H1 (cell line): ENCODE results near the gene WNT3A. TPM values are rescaled to one million over a fixed set of nuclear protein-coding genes. Genes with fewer than 3 reads are reported as not detected.

ENCODE experiments used
- CTCF ChIA-PET: fragments of 300-600 bp; sonication (Branson Sonifier 250); formaldehyde crosslinking; loops from one replicate; lab custom pipeline; 2021; ENCODE audit not compliant: partially characterized antibody; lab: Charles Lee
- POLR2A ChIA-PET: fragments of 300-600 bp; sonication (Branson Sonifier 250); formaldehyde crosslinking; loops from one replicate; lab custom pipeline; 2021; ENCODE audit warnings: inconsistent platforms; ENCODE audit not compliant: partially characterized antibody; lab: Charles Lee
- DNase-seq, 2 experiments: peaks; one replicate each; pipeline versions ENCODE4 v3.0.0 to v3.0.0-alpha.2; 2010 to 2022; ENCODE audit warnings: low spot score in 2 of 2, low read depth in 1 of 2, mixed read lengths in 1 of 2
- FAIRE-seq: peaks from 2 replicates; lab custom pipeline; 2011; peaks lifted over from hg19 to GRCh38; lab: Jason Lieb, UNC
- H2AFZ ChIP-seq: 2 replicates; pipeline ENCODE4 v1.8.1; 2012; ENCODE audit warnings: low read length, inconsistent platforms
- H2AK5ac ChIP-seq: 2 replicates; pipeline ENCODE4 v1.6.1; 2013; ENCODE audit warnings: low read depth, low read length
- H2BK120ac ChIP-seq: replicated peaks from 2 replicates; pipeline ENCODE3; 2013; ENCODE audit warnings: low read depth, low read length, inconsistent platforms
- H2BK12ac ChIP-seq: 2 replicates; pipeline ENCODE4 v1.6.1; 2013; ENCODE audit warnings: low read depth, low read length
- H2BK15ac ChIP-seq: 2 replicates; pipeline ENCODE4 v1.6.1; 2013; ENCODE audit warnings: low read length
- H2BK20ac ChIP-seq: 2 replicates; pipeline ENCODE4 v1.6.1; 2013; ENCODE audit warnings: low read length
- H2BK5ac ChIP-seq: 2 replicates; pipeline ENCODE4 v1.6.1; 2013; ENCODE audit warnings: low read depth, low read length
- H3K14ac ChIP-seq: 2 replicates; pipeline ENCODE4 v1.6.1; 2013; ENCODE audit warnings: inconsistent platforms; ENCODE audit not compliant: insufficient read length
- H3K18ac ChIP-seq: 2 replicates; pipeline ENCODE4 v1.6.1; 2013; ENCODE audit warnings: low read length; ENCODE audit errors: extremely low read depth
- H3K23ac ChIP-seq: 2 replicates; pipeline ENCODE4 v1.6.1; 2013; ENCODE audit warnings: inconsistent platforms; ENCODE audit not compliant: insufficient read length
- H3K23me2 ChIP-seq: 2 replicates; pipeline ENCODE4 v1.6.1; 2013; ENCODE audit warnings: low read depth, low read length
- H3K27ac ChIP-seq: 2 replicates; pipeline ENCODE4 v1.6.1; 2011; ENCODE audit warnings: low read depth, low read length, inconsistent platforms
- H3K27me3 ChIP-seq, 4 experiments: replicated peaks in 1 of 4; 1 replicate in 1 of 4; 2 replicates in 3 of 4; pipeline versions ENCODE4 v1.6.1 to v1.8.1; 2011 to 2013; ENCODE audit warnings: low read length in 3 of 4, mild to moderate bottlenecking in 3 of 4, inconsistent platforms in 2 of 4, mixed read lengths in 2 of 4, moderate library complexity in 1 of 4; ENCODE audit not compliant: control insufficient read depth in 3 of 4, insufficient read depth in 3 of 4; ENCODE audit errors: extremely low read depth in 1 of 4
- H3K36me3 ChIP-seq, 4 experiments: 2 replicates each; pipeline versions ENCODE4 v1.6.1 to v1.8.1; 2011 to 2013; ENCODE audit warnings: mild to moderate bottlenecking in 4 of 4, low read length in 3 of 4, moderate library complexity in 2 of 4, control low read depth in 1 of 4, inconsistent platforms in 1 of 4; ENCODE audit not compliant: insufficient read depth in 4 of 4, control insufficient read depth in 2 of 4
- H3K4ac ChIP-seq: replicated peaks from 2 replicates; pipeline ENCODE3; 2013; ENCODE audit warnings: low read length, low read depth, mixed read lengths, inconsistent platforms; ENCODE audit not compliant: insufficient read length
- H3K4me1 ChIP-seq, 4 experiments: replicated peaks in 1 of 4; 1 replicate in 1 of 4; 2 replicates in 3 of 4; pipeline versions ENCODE4 v1.6.1 to v1.8.1; 2011 to 2013; ENCODE audit warnings: low read length in 3 of 4, inconsistent platforms in 2 of 4, mixed read lengths in 1 of 4; ENCODE audit not compliant: insufficient read depth in 4 of 4, control insufficient read depth in 3 of 4
- H3K4me2 ChIP-seq, 2 experiments: 2 replicates each; pipeline versions ENCODE4 v1.6.1 to v1.8.1; 2011 to 2013; ENCODE audit warnings: low read depth in 2 of 2, low read length in 2 of 2, control low read depth in 1 of 2, inconsistent platforms in 1 of 2, mild to moderate bottlenecking in 1 of 2; ENCODE audit not compliant: insufficient read depth in 1 of 2
- H3K4me3 ChIP-seq, 4 experiments: fragments of 200-600, 300-600 bp in 1 of 4; sonication (generic), shearing (Covaris generic), sonication (Bioruptor Twin) in 1 of 4; 2 replicates each; pipeline versions ENCODE4 v1.5.1 to v1.8.1; 2011 to 2016; ENCODE audit warnings: low read length in 4 of 4, low read depth in 3 of 4, control low read depth in 2 of 4, inconsistent platforms in 2 of 4, mild to moderate bottlenecking in 2 of 4, mixed read lengths in 1 of 4, moderate library complexity in 1 of 4; ENCODE audit not compliant: insufficient read depth in 2 of 4; ENCODE audit errors: extremely low read depth in 1 of 4
- H3K56ac ChIP-seq: replicated peaks from 2 replicates; pipeline ENCODE3; 2013; ENCODE audit warnings: low read depth, mild to moderate bottlenecking, mixed read lengths, low read length, inconsistent platforms; ENCODE audit not compliant: insufficient read length
- H3K79me1 ChIP-seq: 2 replicates; pipeline ENCODE4 v1.6.1; 2013; ENCODE audit warnings: low read depth, low read length, control low read depth
- H3K79me2 ChIP-seq, 2 experiments: 2 replicates each; pipeline versions ENCODE4 v1.6.1 to v1.8.1; 2012 to 2013; ENCODE audit warnings: low read length in 2 of 2, mild to moderate bottlenecking in 2 of 2, inconsistent platforms in 1 of 2; ENCODE audit not compliant: insufficient read depth in 2 of 2, control insufficient read depth in 1 of 2
- H3K9ac ChIP-seq, 4 experiments: replicated peaks in 1 of 4; 1 replicate in 1 of 4; 2 replicates in 3 of 4; pipeline versions ENCODE4 v1.6.1 to v1.8.1; 2011 to 2013; ENCODE audit warnings: low read depth in 3 of 4, low read length in 3 of 4, control low read depth in 2 of 4, mild to moderate bottlenecking in 2 of 4, moderate library complexity in 2 of 4, inconsistent platforms in 1 of 4; ENCODE audit errors: extremely low read depth in 1 of 4
- H3K9me3 ChIP-seq, 2 experiments: 2 replicates each; pipeline versions ENCODE4 v1.6.1 to v1.8.1; 2012 to 2013; ENCODE audit warnings: mild to moderate bottlenecking in 2 of 2, moderate library complexity in 2 of 2, control low read depth in 1 of 2, inconsistent platforms in 1 of 2, low read depth in 1 of 2, low read length in 1 of 2, mixed read lengths in 1 of 2; ENCODE audit not compliant: insufficient read depth in 2 of 2
- H4K20me1 ChIP-seq, 2 experiments: replicated peaks in 1 of 2; 2 replicates each; pipeline versions ENCODE3 to v1.8.1; 2011 to 2013; ENCODE audit warnings: inconsistent platforms in 2 of 2, low read length in 2 of 2, mild to moderate bottlenecking in 1 of 2; ENCODE audit not compliant: insufficient read depth in 2 of 2, control insufficient read depth in 1 of 2
- H4K5ac ChIP-seq: 2 replicates; pipeline ENCODE4 v1.6.1; 2013; ENCODE audit warnings: low read length, low read depth, mixed read lengths, inconsistent platforms; ENCODE audit not compliant: insufficient read length
- H4K8ac ChIP-seq: 2 replicates; pipeline ENCODE4 v1.8.0; 2013; ENCODE audit warnings: mild to moderate bottlenecking, moderate library complexity, low read length, inconsistent platforms; ENCODE audit not compliant: insufficient read depth; ENCODE audit errors: extremely low read depth
- H4K91ac ChIP-seq: replicated peaks from 2 replicates; pipeline ENCODE3; 2013; ENCODE audit warnings: low read length, mixed read lengths, inconsistent platforms; ENCODE audit not compliant: insufficient read length
- KDM4A ChIP-seq: IDR thresholded peaks from one replicate; pipeline ENCODE4 v1.7.1; 2012; ENCODE audit warnings: low read depth, mild to moderate bottlenecking, moderate library complexity, low read length, inconsistent platforms; ENCODE audit not compliant: severe bottlenecking
- POLR2A ChIP-seq, 2 experiments: IDR thresholded peaks; 1 replicate in 1 of 2; 2 replicates in 1 of 2; pipeline ENCODE4 v1.6.1; 2011; ENCODE audit warnings: low read depth in 2 of 2, low read length in 2 of 2, mild to moderate bottlenecking in 2 of 2; ENCODE audit errors: control extremely low read depth in 1 of 2
- SP2 ChIP-seq: IDR thresholded peaks from 2 replicates; pipeline ENCODE4 v1.6.1; 2012; ENCODE audit warnings: mild to moderate bottlenecking, low read length, inconsistent platforms
- WGBS, 2 experiments: shearing (Covaris generic) in 1 of 2; methylation state at CpG; one replicate each; pipeline versions ENCODE4 v1.1.6 to v1.1.7; 2013 to 2015; ENCODE audit warnings: low lambda C conversion rate in 2 of 2, mixed read lengths in 2 of 2, inconsistent platforms in 1 of 2, low coverage in 1 of 2, missing lambda C conversion rate in 1 of 2; ENCODE audit not compliant: insufficient replicate concordance in 2 of 2, insufficient coverage in 1 of 2, insufficient read length in 1 of 2; ENCODE audit errors: extremely low coverage in 1 of 2, missing lambda C conversion rate in 1 of 2; 5-methylcytosine and 5-hydroxymethylcytosine counted together
- polyA plus RNA-seq, 7 experiments: library from polyadenylated mRNA; depleted of rRNA in 3 of 7; stranded (reverse) in 5 of 7; unstranded in 2 of 7; fragments of >200 nt in 5 of 7; fragments of 200-250 nt in 2 of 7; gene quantifications; 1 replicate in 5 of 7; 2 replicates in 1 of 7; 4 replicates in 1 of 7; pipeline versions ENCODE4 v1.2.1 to v1.2.3, GENCODE V29; 2011 to 2013; ENCODE audit warnings: missing spikeins in 2 of 7, mixed read lengths in 2 of 7
- total RNA-seq: library from RNA; stranded (reverse); fragmentation: NEBNext Ultra II Directional; extraction: Animal tissue kit (Norgen Biotek cat#: 25700); gene quantifications from 2 replicates; pipeline ENCODE4 v1.2.1, GENCODE V29; 2021

WNT3A gene
- total and polyA plus RNA-seq, 2 of the 8 experiments (the other 6 are each of a cell fraction or from before 2014, with no cell fraction given) = 0.08 to 0.19 TPM

DNA sequence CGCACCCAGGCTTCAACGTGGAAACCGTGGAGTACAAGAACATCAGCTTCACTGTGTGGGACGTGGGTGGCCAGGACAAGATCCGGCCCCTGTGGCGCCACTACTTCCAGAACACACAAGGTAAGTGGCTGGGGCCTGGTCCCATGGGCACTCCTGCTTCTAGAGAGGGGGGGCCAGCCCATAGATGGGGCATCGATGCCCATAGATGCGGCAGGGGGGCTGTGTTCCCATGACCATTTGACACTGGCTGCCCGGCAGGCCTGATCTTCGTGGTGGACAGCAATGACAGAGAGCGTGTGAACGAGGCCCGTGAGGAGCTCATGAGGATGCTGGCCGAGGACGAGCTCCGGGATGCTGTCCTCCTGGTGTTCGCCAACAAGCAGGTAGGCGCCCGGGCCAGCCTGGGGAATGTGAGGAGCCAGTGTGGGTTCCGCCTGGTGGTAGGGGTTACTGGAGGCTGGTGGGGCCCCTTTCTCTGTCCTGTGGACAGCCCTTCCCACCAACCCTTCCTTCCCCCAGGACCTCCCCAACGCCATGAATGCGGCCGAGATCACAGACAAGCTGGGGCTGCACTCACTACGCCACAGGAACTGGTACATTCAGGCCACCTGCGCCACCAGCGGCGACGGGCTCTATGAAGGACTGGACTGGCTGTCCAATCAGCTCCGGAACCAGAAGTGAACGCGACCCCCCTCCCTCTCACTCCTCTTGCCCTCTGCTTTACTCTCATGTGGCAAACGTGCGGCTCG lies 90.7 kb downstream of the WNT3A start:
- H3K4me3 ChIP-seq = no peak overlapping the region
- no peak overlapping the region for H2BK120ac ChIP-seq
- peaks cover 28 to 57% of the 10 kb centered on the region in 2 experiments for H4K20me1 ChIP-seq
- H3K4ac ChIP-seq = no peak overlapping the region
- no peaks in the 10 kb centered on the region for H3K27me3 ChIP-seq
- peaks cover 3 to 5% of the 10 kb centered on the region in 2 experiments; a peak in 3 of 4 replicates for H3K9me3 ChIP-seq
- H3K27ac ChIP-seq = no peak overlapping the region
- H3K23me2 ChIP-seq = peaks cover 6% of the 10 kb centered on the region; the same call in 1 of the 2 replicates
- peaks cover 36% of the 10 kb centered on the region for H3K79me1 ChIP-seq
- H2AFZ ChIP-seq = no peak overlapping the region
- POLR2A ChIA-PET = interaction anchor here (0.6 to 5.6 kb wide), 7 partner anchors 8 to 1136 kb away, joined by 3 to 53 read pairs (median 4); partner anchors contain the start of genes ARF1 and GJC2
- H3K4me2 ChIP-seq = no peak overlapping the region
- no peak overlapping the region for H2BK15ac ChIP-seq
- WGBS, 2 experiments = 88% methylated on average over 29 of the region's 34 CpGs; no CpG with 5 or more reads in 1 of the 2 experiments
- FAIRE-seq (no peak), DNase-seq (peak in 1 of 2 experiments; percentile 39)
- no peak for TF ChIP-seq SP2
- no peak for TF ChIP-seq KDM4A
- peak in 1 of 2 experiments; percentile 29; a peak in 1 of 3 replicates for TF ChIP-seq POLR2A (IDR thresholded peaks at IDR 0.05; ENCODE audit: control extremely low read depth in 1 of 2, low read depth in 2 of 2, low read length in 2 of 2)
- no peak overlapping the region for H2BK12ac ChIP-seq
- 0 out of 7 replicates have a peak, but pooled peaks cover 0 to 2% (median 0%) of the 10 kb centered on the region in 4 experiments for H3K4me1 ChIP-seq
- H3K14ac ChIP-seq = no peak overlapping the region
- H2BK20ac ChIP-seq = no peak overlapping the region
- no peak overlapping the region for H3K18ac ChIP-seq
- H2BK5ac ChIP-seq = no peak overlapping the region
- no peak overlapping the region for H4K5ac ChIP-seq
- H3K56ac ChIP-seq = no peak overlapping the region
- no peak overlapping the region for H3K9ac ChIP-seq
- CTCF ChIA-PET = interaction anchor here (0.6 to 2.8 kb wide), 7 partner anchors 13 to 1218 kb away, joined by 3 to 8 read pairs (median 4); no protein-coding TSS in a partner anchor
- H4K8ac ChIP-seq = no peak overlapping the region
- H3K79me2 ChIP-seq = peaks cover 16 to 47% of the 10 kb centered on the region in 2 experiments
- peaks cover 13 to 38% (median 19%) of the 10 kb centered on the region in 4 experiments; a peak in 7 of 8 replicates for H3K36me3 ChIP-seq
- no peak overlapping the region for H4K91ac ChIP-seq
- no peak overlapping the region for H2AK5ac ChIP-seq
- no peak overlapping the region for H3K23ac ChIP-seq
